Measurements from ENCODE around the gene SLC4A4.

GRCh38 chr4:71453531-71453930 lies 114.7 kb downstream of the SLC4A4 start:
- TF ChIP-seq, protein P1, sequence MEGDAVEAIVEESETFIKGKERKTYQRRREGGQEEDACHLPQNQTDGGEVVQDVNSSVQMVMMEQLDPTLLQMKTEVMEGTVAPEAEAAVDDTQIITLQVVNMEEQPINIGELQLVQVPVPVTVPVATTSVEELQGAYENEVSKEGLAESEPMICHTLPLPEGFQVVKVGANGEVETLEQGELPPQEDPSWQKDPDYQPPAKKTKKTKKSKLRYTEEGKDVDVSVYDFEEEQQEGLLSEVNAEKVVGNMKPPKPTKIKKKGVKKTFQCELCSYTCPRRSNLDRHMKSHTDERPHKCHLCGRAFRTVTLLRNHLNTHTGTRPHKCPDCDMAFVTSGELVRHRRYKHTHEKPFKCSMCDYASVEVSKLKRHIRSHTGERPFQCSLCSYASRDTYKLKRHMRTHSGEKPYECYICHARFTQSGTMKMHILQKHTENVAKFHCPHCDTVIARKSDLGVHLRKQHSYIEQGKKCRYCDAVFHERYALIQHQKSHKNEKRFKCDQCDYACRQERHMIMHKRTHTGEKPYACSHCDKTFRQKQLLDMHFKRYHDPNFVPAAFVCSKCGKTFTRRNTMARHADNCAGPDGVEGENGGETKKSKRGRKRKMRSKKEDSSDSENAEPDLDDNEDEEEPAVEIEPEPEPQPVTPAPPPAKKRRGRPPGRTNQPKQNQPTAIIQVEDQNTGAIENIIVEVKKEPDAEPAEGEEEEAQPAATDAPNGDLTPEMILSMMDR (IDR thresholded peaks at IDR 0.05; ENCODE audit: poor library complexity), result no peak
- TF ChIP-seq EZH2 (IDR thresholded peaks at IDR 0.05; ENCODE audit: borderline replicate concordance), result no peak
- TF ChIP-seq EZH2phosphoT487 (IDR thresholded peaks at IDR 0.05; ENCODE audit: low read depth, severe bottlenecking, unreplicated experiment), result no peak
